IPS-20b (cell line): ENCODE measurements around the gene ACTR2.

Experiments used
- H3K27ac ChIP-seq: one replicate; pipeline ENCODE4 v1.5.1; 2013; ENCODE audit warnings: low read length
- H3K27me3 ChIP-seq: 2 replicates; pipeline ENCODE4 v1.6.1; 2013; ENCODE audit warnings: mild to moderate bottlenecking, low read length, inconsistent platforms; ENCODE audit not compliant: insufficient read depth
- H3K36me3 ChIP-seq: 2 replicates; pipeline ENCODE4 v1.6.1; 2013; ENCODE audit warnings: low read depth, mild to moderate bottlenecking, inconsistent platforms, low read length, moderate library complexity; ENCODE audit not compliant: insufficient read depth
- H3K4me1 ChIP-seq: 2 replicates; pipeline ENCODE4 v1.6.1; 2013; ENCODE audit warnings: mild to moderate bottlenecking, control low read depth, inconsistent platforms, low read length, moderate library complexity; ENCODE audit not compliant: insufficient read depth
- H3K4me3 ChIP-seq: 2 replicates; pipeline ENCODE4 v1.5.1; 2013; ENCODE audit warnings: mild to moderate bottlenecking, low read length, inconsistent platforms
- H3K9ac ChIP-seq: 2 replicates; pipeline ENCODE4 v1.6.1; 2013; ENCODE audit warnings: low read depth, mild to moderate bottlenecking, inconsistent platforms, low read length, moderate library complexity
- H3K9me3 ChIP-seq: 2 replicates; pipeline ENCODE4 v1.6.1; 2013; ENCODE audit warnings: mild to moderate bottlenecking, low read depth, low read length, inconsistent platforms; ENCODE audit not compliant: insufficient read depth

The ACTR2 gene

GRCh38 chr2:65267008-65267407, 39.4 kb downstream of the ACTR2 start:
- Histone ChIP-seq H3K36me3 (peaks cover 33% of the 10 kb centered on the region), H3K4me1 (peaks cover 13% of the 10 kb centered on the region), H3K9ac (no peak overlapping the region), H3K27ac (no peak overlapping the region), H3K27me3 (peaks cover 11% of the 10 kb centered on the region), H3K9me3 (no peaks in the 10 kb centered on the region), H3K4me3 (no peak overlapping the region)

- no peak overlapping the region for H3K4me3 ChIP-seq
- H3K36me3 ChIP-seq = peaks cover 31% of the 10 kb centered on the region
Observed at GRCh38 chr2:65268957-65269356, 41.3 kb downstream of the ACTR2 start.

GRCh38 chr2:65273344-65273743, 45.7 kb downstream of the ACTR2 start:
- no peaks in the 10 kb centered on the region for H3K9me3 ChIP-seq
- no peak overlapping the region for H3K27ac ChIP-seq
- H3K36me3 ChIP-seq = no peaks in the 10 kb centered on the region
- H3K4me1 ChIP-seq = peaks cover 10% of the 10 kb centered on the region
- peaks cover 74% of the 10 kb centered on the region for H3K27me3 ChIP-seq
- H3K4me3 ChIP-seq = no peak overlapping the region
- no peak overlapping the region for H3K9ac ChIP-seq

More at GRCh38 chr2:65268957-65269356, 41.3 kb downstream of the ACTR2 start:
- Histone ChIP-seq H3K9ac (no peak overlapping the region), H3K27ac (no peak overlapping the region), H3K4me1 (peaks cover 13% of the 10 kb centered on the region), H3K9me3 (no peaks in the 10 kb centered on the region), H3K27me3 (peaks cover 31% of the 10 kb centered on the region)

GRCh38 chr2:65275141-65275915, 47.7 kb downstream of the ACTR2 start:
- peaks cover 94% of the 10 kb centered on the region for H3K27me3 ChIP-seq
- no peaks in the 10 kb centered on the region for H3K9me3 ChIP-seq
- no peak overlapping the region for H3K9ac ChIP-seq
- no peak overlapping the region for H3K4me3 ChIP-seq
- H3K36me3 ChIP-seq = no peaks in the 10 kb centered on the region
- no peaks in the 10 kb centered on the region for H3K4me1 ChIP-seq
- no peak overlapping the region for H3K27ac ChIP-seq

- Histone ChIP-seq H3K27me3 (peaks cover 99% of the 10 kb centered on the region), H3K4me1 (no peaks in the 10 kb centered on the region), H3K27ac (no peak overlapping the region), H3K9me3 (no peaks in the 10 kb centered on the region), H3K4me3 (no peak overlapping the region), H3K9ac (no peak overlapping the region), H3K36me3 (no peaks in the 10 kb centered on the region)
Observed at GRCh38 chr2:65276609-65277008, 49.0 kb downstream of the ACTR2 start.

- no peak overlapping the region for H3K9ac ChIP-seq
- H3K27ac ChIP-seq = no peak overlapping the region
- peaks cover 99% of the 10 kb centered on the region for H3K27me3 ChIP-seq
- H3K4me1 ChIP-seq = peaks cover 1% of the 10 kb centered on the region; the same call in 1 of the 2 replicates
- no peaks in the 10 kb centered on the region for H3K36me3 ChIP-seq
- H3K4me3 ChIP-seq = no peak overlapping the region
- H3K9me3 ChIP-seq = no peaks in the 10 kb centered on the region
Observed at GRCh38 chr2:65277118-65277517, 49.5 kb downstream of the ACTR2 start.

GRCh38 chr2:65277791-65278483, 50.3 kb downstream of the ACTR2 start:
- Histone ChIP-seq H3K36me3 (no peaks in the 10 kb centered on the region), H3K9me3 (no peaks in the 10 kb centered on the region), H3K27ac (no peak overlapping the region), H3K4me1 (peaks cover 5% of the 10 kb centered on the region; the same call in 1 of the 2 replicates), H3K9ac (no peak overlapping the region), H3K27me3 (peaks cover 99% of the 10 kb centered on the region), H3K4me3 (no peak overlapping the region)

- Histone ChIP-seq H3K4me3 (no peak overlapping the region), H3K9ac (no peak overlapping the region), H3K27ac (no peak overlapping the region), H3K27me3 (peaks cover 99% of the 10 kb centered on the region), H3K4me1 (peaks cover 5% of the 10 kb centered on the region; the same call in 1 of the 2 replicates), H3K9me3 (no peaks in the 10 kb centered on the region), H3K36me3 (no peaks in the 10 kb centered on the region)
Observed at GRCh38 chr2:65278531-65278981, 50.9 kb downstream of the ACTR2 start.

- Histone ChIP-seq H3K9me3 (no peaks in the 10 kb centered on the region), H3K9ac (no peak overlapping the region), H3K4me1 (peaks cover 5% of the 10 kb centered on the region; the same call in 1 of the 2 replicates), H3K27ac (no peak overlapping the region), H3K27me3 (peaks cover 92% of the 10 kb centered on the region), H3K36me3 (no peaks in the 10 kb centered on the region), H3K4me3 (no peak overlapping the region)
Observed at GRCh38 chr2:65279756-65280155, 52.1 kb downstream of the ACTR2 start.

GRCh38 chr2:65281627-65282351, 54.2 kb downstream of the ACTR2 start:
- Histone ChIP-seq H3K4me3 (no peak overlapping the region), H3K4me1 (peaks cover 5% of the 10 kb centered on the region; the same call in 1 of the 2 replicates), H3K9me3 (no peaks in the 10 kb centered on the region), H3K27me3 (peaks cover 84% of the 10 kb centered on the region), H3K36me3 (no peaks in the 10 kb centered on the region), H3K9ac (no peak overlapping the region), H3K27ac (no peak overlapping the region)

GRCh38 chr2:65282477-65283053, 54.9 kb downstream of the ACTR2 start:
- Histone ChIP-seq H3K27me3 (peaks cover 77% of the 10 kb centered on the region), H3K9ac (no peak overlapping the region), H3K27ac (no peak overlapping the region), H3K4me3 (no peak overlapping the region), H3K9me3 (no peaks in the 10 kb centered on the region), H3K4me1 (peaks cover 5% of the 10 kb centered on the region; the same call in 1 of the 2 replicates), H3K36me3 (no peaks in the 10 kb centered on the region)
